ENCODE results near the gene PROZ.
A peak's percentile ranks its signal among the peaks of the same experiment; 100 is the strongest.

Gene PROZ

GRCh38 chr13:113116871-113117271, 41.6 kb upstream of the PROZ start:
- no peak for DNase-seq
- no peak for TF ChIP-seq POLR2A (IDR thresholded peaks at IDR 0.05; ENCODE audit: low read length)
- no peak for TF ChIP-seq GATA1 (IDR thresholded peaks at IDR 0.05; ENCODE audit: low read depth, low read length)

GRCh38 chr13:113117335-113117872, 41.0 kb upstream of the PROZ start:
- no peak for TF ChIP-seq GATA1 (IDR thresholded peaks at IDR 0.05; ENCODE audit: low read depth, low read length)
- no peak for TF ChIP-seq POLR2A (IDR thresholded peaks at IDR 0.05; ENCODE audit: low read length)
- DNase-seq: no peak

- no peak for DNase-seq
- TF ChIP-seq GATA1 (IDR thresholded peaks at IDR 0.05; ENCODE audit: low read depth, low read length) (no peak), POLR2A (IDR thresholded peaks at IDR 0.05; ENCODE audit: low read length) (no peak)
Observed at GRCh38 chr13:113117911-113118260, 40.6 kb upstream of the PROZ start.

DNA sequence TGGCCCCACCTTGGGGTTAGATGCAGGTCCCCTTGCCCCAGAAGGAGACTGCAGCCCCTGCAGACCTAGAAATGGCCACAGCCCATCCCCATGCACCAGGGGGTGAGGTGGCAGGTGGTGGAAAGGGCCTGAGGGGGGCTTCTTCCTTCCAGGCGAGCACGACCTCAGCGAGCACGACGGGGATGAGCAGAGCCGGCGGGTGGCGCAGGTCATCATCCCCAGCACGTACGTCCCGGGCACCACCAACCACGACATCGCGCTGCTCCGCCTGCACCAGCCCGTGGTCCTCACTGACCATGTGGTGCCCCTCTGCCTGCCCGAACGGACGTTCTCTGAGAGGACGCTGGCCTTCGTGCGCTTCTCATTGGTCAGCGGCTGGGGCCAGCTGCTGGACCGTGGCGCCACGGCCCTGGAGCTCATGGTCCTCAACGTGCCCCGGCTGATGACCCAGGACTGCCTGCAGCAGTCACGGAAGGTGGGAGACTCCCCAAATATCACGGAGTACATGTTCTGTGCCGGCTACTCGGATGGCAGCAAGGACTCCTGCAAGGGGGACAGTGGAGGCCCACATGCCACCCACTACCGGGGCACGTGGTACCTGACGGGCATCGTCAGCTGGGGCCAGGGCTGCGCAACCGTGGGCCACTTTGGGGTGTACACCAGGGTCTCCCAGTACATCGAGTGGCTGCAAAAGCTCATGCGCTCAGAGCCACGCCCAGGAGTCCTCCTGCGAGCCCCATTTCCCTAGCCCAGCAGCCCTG, 40.0 kb upstream of the PROZ start:
- TF ChIP-seq POLR2A (IDR thresholded peaks at IDR 0.05; ENCODE audit: low read length) (no peak), GATA1 (IDR thresholded peaks at IDR 0.05; ENCODE audit: low read depth, low read length) (no peak)

DNA sequence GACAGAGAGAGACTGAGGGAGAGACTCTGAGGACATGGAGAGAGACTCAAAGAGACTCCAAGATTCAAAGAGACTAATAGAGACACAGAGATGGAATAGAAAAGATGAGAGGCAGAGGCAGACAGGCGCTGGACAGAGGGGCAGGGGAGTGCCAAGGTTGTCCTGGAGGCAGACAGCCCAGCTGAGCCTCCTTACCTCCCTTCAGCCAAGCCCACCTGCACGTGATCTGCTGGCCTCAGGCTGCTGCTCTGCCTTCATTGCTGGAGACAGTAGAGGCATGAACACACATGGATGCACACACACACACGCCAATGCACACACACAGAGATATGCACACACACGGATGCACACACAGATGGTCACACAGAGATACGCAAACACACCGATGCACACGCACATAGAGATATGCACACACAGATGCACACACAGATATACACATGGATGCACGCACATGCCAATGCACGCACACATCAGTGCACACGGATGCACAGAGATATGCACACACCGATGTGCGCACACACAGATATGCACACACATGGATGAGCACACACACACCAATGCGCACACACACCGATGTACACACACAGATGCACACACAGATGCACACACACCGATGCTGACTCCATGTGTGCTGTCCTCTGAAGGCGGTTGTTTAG, 39.2 kb upstream of the PROZ start:
- no peak for DNase-seq
- TF ChIP-seq POLR2A (IDR thresholded peaks at IDR 0.05; ENCODE audit: low read length) (no peak), GATA1 (IDR thresholded peaks at IDR 0.05; ENCODE audit: low read depth, low read length) (no peak)

More for the DNA sequence above, 40.0 kb upstream of the PROZ start:
- no peak for DNase-seq

GRCh38 chr13:113119822-113120189, 38.6 kb upstream of the PROZ start:
- DNase-seq: no peak
- TF ChIP-seq GATA1 (IDR thresholded peaks at IDR 0.05; ENCODE audit: low read depth, low read length): no peak
- TF ChIP-seq POLR2A (IDR thresholded peaks at IDR 0.05; ENCODE audit: low read length): no peak

GRCh38 chr13:113120300-113121182, 37.9 kb upstream of the PROZ start:
- DNase-seq: no peak
- no peak for TF ChIP-seq POLR2A (IDR thresholded peaks at IDR 0.05; ENCODE audit: low read length)
- TF ChIP-seq GATA1 (IDR thresholded peaks at IDR 0.05; ENCODE audit: low read depth, low read length): no peak

- DNase-seq: no peak
- TF ChIP-seq GATA1 (IDR thresholded peaks at IDR 0.05; ENCODE audit: low read depth, low read length) (no peak), POLR2A (IDR thresholded peaks at IDR 0.05; ENCODE audit: low read length) (no peak)
Observed at GRCh38 chr13:113121183-113121927, 37.1 kb upstream of the PROZ start.

GRCh38 chr13:113121928-113122471, 36.4 kb upstream of the PROZ start:
- DNase-seq: no peak
- TF ChIP-seq GATA1 (IDR thresholded peaks at IDR 0.05; ENCODE audit: low read depth, low read length): no peak
- TF ChIP-seq POLR2A (IDR thresholded peaks at IDR 0.05; ENCODE audit: low read length): no peak

- DNase-seq: no peak
- TF ChIP-seq GATA1 (IDR thresholded peaks at IDR 0.05; ENCODE audit: low read depth, low read length): no peak
- TF ChIP-seq POLR2A (IDR thresholded peaks at IDR 0.05; ENCODE audit: low read length): no peak
Observed at GRCh38 chr13:113122550-113123225, 35.8 kb upstream of the PROZ start, which contains the start of gene F10. TSS of gene F10 (plus strand) at chr13:113122799. CDS start at chr13:113122856, 57 bp downstream.

GRCh38 chr13:113123226-113124201, 34.9 kb upstream of the PROZ start:
- peak in 1 of 2 experiments; percentile 36 for DNase-seq
- TF ChIP-seq POLR2A (IDR thresholded peaks at IDR 0.05; ENCODE audit: low read length) (no peak), GATA1 (IDR thresholded peaks at IDR 0.05; ENCODE audit: low read depth, low read length) (no peak)
